Heart left ventricle (tissue), 13 donors: ENCODE data around the gene TTLL13.

ENCODE experiments used
- CTCF ChIP-seq, 12 donors: fragments of 200-600 bp; sonication (generic) in 4 of 12; IDR thresholded peaks; one replicate each; pipeline versions ENCODE4 v1.5.0 to v1.8.0; 2018 to 2022; ENCODE audit warnings: antibody characterized with exemption in 12 of 12, mild to moderate bottlenecking in 5 of 12
- POLR2A ChIP-seq, 2 donors: fragments of 450-650 bp; IDR thresholded peaks; one replicate each; pipeline ENCODE4 v1.6.1; 2017; ENCODE audit warnings: antibody characterized with exemption in 2 of 2, mild to moderate bottlenecking in 2 of 2, moderate library complexity in 2 of 2
- donor health status: ischemic (EF 13 %, LVEDD 7.1; RV severe dilation, severe dysfunction).
- donor health status: DM: no; HTN: yes; CAD: no.
- donor health status: DM: no; HTN: no; CAD: no.
- donor health status: ischemic (EF 25% LVEDD 6.9; RV normal size, moderate dysfunction).
- donor health status: ischemic (EF 25% LVEDD 5.7; RV mildly dilated, moderate dysfunction).
- donor health status: ischemic (EF 35%, LVEDD 5.7; RV mildly dilated, moderate dysfunction).
- donor health status: nonischemic (EF 11% LVEDD 7.7; RV severe dilation, severe dysfunction).
- donor health status: DM: yes; HTN: yes; CAD: no.
- donor health status: PGD.
- donor health status: ischemic (EF 29% LVEDD 5.4; RV normal size, mild dysfunction).
- donor health status: nonischemic (EF 23%, LVEDD 6.1; RV moderate dilation, normal function).

GRCh38 chr15:90223441-90224165 lies 25.8 kb upstream of the TTLL13 start:
- TF ChIP-seq CTCF (IDR thresholded peaks at IDR 0.05): no peak
- no peak for TF ChIP-seq POLR2A (IDR thresholded peaks at IDR 0.05)
